NCI-H2196 (cell line): ENCODE data around the gene CHST8.

Experiments
- DNase-seq: peaks from one replicate; lab custom pipeline; 2025; ENCODE audit not compliant: unreplicated experiment; lab: John Stamatoyannopoulos, UW

The CHST8 gene

DNA sequence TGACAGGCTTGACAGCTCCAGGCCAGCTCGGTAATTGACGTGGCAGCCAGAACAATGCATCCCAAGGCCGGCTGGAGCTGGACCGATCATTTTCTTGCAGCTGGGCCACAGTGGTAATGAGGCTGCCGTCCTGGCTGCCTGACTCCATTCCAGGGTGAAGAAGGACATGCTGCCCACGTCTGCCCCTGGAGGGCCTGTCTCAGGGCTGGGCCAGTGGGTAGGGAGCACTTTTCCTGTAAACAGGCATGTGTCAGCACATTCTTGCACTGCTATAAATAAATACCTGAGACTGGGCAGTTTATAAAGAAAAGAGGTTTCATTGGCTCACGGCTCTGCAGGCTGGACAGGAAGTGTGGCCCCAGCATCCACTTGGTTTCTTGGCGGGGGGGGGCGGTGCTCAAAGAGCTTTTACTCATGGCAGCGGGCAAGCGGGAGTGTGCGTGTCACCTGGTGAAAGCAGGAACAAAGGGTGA is 136.8 kb downstream of the CHST8 start:
- no peak for DNase-seq

DNA sequence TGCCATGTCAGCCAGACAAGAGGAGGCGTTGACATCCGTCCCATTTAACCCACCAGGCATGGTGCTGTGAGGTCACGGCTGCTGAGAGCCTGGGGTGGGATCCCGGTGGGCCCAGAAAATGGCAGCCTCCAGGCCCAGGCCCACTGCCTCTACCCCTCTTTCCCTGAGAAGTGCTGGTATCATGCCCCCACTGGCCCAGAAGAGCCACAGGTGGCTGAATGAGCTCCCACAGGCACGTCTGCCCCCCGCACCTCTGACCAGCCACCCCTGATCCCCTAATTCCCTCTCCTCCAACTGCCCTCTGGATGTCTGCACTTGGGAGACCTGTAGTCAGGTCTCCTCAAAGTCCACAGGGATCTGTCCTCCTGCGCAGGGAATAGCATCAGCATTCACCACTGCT is 137.6 kb downstream of the CHST8 start:
- no peak for DNase-seq

DNA sequence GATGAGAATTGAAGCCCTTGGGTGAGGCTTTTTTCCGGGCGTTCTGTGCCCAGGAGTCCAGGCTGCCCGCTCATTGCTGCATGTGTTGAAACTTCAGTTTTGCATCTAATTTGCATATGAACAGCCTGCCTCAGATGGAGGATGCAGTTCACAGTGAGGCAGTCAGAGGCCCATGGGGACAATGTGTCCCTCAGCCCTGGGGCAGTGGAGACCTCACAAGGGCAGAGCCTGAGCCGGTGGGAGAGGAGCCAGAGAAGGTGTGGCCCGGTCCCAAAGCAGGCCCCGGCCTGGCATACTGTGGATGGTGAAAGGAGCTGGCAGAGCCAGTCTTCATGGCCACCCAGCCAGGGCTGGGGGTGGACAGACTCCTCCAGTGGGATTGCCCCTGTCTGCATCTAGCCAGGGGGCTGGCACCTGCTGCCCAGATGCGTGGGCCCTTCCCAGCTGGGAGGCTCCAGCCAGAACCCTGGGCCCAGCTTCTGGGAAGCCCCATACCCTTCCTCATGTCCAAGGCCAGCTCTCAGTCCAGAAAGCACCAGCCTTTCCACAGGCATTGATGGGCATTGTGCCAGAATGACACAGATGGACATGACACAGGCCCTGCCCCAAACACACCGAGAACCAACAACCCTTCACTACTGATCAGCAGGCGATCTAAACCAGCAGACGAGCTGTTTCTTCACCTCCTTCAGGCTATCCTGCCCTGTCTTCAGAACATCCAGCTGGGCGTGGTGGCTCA is 142.0 kb downstream of the CHST8 start:
- DNase-seq = peak; percentile 11

DNA sequence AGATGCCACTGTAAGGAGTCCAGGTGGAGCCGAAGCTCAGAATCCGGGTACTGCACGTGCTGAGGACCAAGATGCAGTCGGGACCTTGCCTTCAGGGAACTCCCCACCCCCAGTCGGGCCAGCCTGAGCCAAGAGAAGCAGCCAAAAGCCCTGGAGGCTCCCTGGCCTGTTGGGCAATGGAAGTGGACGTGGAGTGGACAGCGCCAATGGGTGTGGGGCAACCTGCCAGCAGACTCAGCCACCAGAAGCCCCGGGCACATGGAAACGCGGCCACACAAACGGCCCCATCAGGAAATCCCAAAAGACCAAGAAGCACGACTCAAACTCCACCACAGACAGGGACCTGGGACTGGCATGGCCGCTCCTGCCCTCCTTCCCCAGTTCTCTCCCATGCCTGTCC is 144.9 kb downstream of the CHST8 start:
- DNase-seq = no peak

DNA sequence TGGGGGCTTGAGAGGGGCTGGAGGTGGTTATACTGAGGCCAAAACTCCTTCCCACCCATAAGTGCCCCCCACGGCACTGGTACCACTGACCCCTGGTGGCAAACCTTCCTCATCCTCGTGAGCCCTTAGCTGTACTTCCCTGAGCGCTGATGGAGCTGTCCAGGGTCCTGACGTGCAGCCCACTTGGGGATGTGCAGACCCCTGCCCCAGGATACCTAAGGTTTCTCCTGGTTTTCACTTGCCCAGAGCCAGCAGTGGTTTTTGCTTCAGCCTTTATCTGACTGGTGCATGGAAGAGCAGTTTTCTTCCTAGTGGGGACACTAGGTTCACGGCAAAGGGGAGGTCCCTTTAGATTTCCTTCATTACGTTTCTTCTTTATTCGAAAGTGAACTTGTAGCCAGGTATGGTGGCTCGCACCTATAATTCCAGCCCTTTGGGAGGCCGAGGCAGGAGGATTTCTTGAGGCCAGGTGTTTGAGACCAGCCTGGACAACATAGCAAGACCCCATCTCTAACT is 146.2 kb downstream of the CHST8 start:
- no peak for DNase-seq

DNA sequence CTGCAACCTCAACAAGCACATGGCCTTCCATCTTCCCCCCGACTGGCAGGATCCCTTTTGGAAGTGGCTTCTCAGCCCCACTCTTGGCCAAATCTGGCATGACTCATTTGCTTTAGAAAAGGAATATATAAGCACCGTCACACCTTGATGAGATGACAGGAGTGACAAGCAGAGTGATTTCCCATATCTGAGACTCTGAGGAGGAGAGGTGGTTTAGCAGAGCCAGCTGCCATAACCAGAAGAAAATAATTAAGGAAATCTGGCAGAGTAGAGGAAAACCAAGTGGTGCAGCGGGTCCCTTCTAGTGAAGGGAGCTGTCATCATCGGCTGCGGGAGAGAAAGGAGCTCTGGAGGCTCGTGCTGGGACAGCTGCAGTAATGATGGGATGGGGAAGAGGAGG is 147.5 kb downstream of the CHST8 start:
- no peak for DNase-seq

DNA sequence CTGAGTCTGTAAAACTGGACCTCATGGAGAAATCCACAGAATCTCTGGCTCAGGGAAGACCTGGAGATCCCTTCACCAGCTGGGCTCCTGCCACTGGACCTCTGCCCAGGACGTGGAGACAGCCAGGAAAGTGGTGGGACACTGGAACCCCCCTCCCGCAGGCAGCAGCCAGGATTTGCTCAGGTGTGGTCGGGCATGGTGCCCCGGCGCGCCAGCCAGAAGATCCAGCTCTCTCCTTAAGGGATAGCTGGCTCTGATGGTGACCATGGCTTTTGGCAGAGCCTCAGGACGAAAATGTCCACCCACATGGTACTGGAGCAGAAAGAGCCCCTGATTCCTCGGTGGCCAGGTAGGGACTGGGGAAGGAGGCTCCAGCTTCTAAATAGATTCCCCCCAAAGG is 148.4 kb downstream of the CHST8 start:
- no peak for DNase-seq

DNA sequence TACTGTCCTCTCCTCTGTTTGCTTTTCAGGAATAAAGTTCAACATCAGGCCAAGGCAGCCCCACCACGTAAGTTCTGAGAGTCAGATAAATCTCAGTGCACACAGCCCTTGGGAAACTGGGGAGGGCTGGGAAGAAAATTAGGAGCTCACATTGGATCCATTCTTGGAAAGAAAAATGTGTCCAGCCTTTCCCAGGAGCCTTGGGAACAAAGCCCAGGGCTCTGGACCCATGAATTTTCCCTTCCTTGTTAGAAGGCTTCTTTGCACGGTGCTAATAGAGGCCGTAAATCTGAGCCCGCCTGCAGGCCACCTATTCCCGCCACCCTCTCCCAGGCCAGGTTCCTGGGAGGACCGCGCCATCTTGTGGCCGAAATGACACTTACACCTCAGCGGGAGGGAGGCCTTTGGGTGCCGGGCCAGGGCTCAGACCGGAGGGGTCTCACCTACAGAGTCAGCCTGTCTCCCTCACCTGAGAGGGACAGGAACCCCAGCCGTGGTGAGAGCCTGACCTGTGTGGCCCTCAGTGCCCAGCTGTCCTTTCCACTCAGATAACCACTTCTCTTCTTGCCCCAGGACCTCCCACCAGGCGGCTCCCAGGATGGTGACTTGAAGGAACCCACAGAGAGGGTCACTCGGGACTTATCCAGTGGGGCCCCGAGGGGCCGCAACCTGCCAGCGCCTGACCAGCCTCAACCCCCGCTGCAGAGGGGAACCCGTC is 149.8 kb downstream of the CHST8 start:
- DNase-seq = peak; percentile 87

DNA sequence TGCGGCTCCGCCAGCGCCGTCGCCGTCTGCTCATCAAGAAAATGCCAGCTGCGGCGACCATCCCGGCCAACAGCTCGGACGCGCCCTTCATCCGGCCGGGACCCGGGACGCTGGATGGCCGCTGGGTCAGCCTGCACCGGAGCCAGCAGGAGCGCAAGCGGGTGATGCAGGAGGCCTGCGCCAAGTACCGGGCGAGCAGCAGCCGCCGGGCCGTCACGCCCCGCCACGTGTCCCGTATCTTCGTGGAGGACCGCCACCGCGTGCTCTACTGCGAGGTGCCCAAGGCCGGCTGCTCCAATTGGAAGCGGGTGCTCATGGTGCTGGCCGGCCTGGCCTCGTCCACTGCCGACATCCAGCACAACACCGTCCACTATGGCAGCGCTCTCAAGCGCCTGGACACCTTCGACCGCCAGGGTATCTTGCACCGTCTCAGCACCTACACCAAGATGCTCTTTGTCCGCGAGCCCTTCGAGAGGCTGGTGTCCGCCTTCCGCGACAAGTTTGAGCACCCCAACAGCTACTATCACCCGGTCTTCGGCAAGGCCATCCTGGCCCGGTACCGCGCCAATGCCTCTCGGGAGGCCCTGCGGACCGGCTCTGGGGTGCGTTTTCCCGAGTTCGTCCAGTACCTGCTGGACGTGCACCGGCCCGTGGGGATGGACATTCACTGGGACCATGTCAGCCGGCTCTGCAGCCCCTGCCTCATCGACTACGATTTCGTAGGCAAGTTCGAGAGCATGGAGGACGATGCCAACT is 150.5 kb downstream of the CHST8 start:
- no peak for DNase-seq

DNA sequence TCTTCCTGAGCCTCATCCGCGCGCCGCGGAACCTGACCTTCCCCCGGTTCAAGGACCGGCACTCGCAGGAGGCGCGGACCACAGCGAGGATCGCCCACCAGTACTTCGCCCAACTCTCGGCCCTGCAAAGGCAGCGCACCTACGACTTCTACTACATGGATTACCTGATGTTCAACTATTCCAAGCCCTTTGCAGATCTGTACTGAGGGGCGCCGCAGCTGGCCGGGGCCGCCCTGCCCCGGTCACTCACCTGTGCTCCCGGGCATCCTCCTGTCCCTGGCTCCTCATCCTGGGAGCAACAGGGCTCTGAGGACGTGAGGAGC is 151.1 kb downstream of the CHST8 start:
- no peak for DNase-seq

DNA sequence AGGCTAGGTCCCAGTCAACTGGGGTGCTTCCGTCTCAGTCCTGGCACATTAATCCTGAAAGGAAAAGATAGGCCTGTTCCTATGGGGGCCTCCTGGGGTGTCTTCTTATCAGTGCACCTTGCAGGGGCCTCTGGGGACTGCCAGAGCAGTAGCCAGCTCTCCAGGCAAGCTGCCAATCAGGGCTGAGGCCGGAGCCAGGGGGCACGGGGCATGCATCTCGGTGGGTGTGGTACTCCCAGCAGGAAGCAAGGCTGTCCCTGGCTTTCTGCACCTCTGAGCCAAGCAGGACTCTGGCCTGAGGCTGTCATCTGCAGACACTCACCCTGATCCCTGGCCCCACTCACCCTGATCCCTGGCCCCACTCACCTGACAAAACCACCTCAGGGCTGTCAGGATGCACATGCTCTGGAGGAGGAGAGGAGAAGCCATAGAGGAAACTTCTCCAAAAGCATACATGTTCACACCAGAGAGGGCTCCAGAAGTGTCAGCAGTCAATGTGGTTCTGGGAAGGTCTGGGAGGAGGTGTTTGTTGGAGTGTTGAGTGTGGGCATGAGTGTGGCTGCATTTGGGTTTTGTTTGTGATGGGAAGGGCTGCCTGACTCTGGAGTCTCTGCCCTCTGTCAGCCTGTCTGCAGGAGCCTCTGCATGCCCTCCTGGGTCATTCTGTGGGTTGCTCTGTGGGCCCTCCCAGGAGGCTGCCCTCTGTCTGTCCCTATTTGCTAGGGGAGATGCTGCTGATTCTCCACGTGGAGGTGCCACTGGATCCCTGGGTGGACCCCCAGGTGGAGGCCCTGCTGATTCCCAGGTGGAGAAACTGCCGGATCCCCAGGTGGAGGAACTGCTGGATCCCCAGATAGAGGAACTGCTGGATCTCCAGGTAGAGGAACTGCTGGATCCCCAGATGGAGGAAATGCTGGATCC is 152.2 kb downstream of the CHST8 start:
- DNase-seq = no peak

DNA sequence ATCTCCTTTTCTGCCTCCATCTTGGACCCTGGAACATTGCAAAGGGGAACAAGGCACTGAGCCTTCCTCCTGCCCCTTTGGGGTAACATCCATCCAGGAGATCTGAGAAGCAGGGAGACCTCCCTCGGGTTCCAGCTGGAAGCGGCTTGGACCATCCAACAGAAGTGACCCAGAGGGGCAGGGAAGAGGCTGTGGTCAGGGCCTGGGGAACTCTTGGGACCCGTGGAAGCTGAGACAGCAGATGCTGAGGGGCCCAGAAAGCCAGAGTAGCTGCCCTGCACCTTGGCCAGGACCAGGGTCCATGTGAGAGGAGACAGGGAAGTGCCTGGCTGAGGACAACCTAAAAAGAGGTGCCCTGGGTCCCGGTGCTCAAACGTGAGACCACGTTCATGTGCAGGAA is 153.0 kb downstream of the CHST8 start:
- DNase-seq = no peak

DNA sequence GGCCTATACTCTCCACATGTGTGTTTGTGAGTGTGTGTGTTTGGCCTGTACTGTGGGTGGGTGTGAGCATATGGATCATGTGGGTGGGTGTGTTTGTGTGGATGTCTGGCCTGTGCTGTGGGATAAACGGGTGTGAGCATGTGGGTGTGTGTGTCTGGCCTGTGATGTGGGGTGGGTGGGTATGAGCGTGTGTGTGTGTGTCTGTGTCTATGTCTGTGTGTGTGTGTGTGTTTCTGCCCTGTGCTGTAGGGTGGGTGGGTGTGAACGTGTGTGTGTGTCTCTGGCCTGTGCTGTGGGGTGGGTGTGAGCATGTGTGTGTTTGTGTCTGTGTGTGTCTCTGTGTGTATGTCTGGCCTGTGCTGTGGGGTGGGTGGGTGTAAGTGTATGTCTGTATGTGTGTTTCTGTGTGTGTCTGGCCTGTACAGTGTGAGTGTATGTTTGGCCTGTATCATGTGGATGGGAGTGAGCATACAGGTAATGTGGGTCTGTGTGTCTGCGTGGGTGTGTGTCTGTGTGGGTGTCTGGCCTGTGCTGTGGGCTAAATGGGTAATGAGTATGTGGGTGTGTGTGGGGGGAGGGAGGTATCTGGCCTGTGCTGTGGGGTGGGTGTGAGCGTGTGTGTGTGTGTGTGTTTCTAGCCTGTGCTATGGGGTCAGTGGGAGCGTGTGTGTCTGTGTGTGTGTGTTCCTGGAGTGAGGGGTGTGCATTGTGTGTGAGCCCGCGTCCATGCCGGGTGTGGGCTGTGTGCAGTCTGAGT is 154.2 kb downstream of the CHST8 start:
- DNase-seq = no peak

DNA sequence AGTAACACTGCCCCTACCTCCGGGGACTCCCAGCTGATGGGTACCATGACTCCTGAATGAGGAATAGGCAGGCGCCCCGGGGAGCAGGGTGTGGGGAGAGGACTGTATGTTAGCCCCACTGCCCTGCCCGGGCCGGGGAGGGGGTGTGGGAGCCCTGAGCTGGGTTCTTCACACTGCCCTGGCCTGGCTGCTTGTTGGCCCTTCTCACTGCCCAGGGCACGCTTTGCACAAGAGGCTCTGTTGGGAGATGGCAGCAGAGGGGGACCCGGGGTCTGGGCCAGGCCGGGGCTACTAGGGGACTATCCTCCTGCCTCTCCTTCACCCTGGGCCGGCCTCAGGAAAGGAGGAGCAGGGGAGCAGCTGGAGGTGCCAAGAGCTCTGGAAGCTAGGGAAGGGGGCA is 155.6 kb downstream of the CHST8 start:
- DNase-seq = no peak

DNA sequence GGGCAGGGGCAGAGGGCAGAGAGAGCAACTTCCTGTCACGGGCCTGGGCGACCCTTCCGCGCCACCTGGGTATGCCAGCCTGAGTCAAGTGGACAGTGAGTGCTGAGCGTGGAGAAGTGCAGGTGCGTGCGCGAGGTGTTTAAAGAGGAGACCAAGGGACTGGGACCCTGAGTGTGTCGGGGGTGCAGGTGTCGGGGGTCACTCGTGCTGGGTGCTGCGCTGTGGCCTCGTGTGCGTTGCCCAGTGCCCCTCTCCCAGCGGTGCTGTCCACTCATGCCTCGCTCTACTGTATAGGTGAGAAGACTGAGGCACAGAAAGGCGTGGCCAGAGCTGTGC is 156.0 kb downstream of the CHST8 start:
- no peak for DNase-seq

DNA sequence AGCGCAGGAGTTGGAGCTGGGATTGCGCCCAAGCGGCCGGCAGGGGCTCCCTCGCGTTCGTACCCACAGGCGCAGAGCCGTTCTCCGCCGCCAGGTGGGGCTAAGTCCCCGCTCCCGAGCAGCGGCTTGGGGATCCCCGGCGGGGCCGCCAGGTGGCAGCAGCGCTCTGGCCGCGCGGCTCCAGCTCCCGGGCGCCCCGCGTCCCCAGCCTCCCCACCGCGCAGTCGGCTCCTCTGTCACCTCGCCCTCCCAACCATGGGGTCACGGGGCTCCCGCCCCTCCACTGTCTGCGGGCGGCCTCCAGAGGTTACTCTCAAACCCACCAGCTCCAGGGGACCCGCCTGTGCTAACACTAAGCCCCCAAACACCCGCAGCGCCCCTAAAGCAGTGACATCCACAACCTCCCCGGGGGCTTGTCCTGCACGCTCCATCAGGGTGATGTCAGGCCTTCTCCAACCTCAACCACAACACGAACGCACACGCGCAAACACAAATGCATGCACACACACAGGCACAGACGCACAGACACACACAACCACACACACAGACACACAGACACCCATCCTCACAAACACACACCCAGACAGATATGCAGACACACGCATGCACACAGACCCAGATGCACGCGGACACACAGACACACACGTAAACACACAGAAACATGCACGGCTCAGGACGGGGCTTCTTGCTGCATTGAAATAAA is 156.5 kb downstream of the CHST8 start:
- DNase-seq = peak; percentile 90

DNA sequence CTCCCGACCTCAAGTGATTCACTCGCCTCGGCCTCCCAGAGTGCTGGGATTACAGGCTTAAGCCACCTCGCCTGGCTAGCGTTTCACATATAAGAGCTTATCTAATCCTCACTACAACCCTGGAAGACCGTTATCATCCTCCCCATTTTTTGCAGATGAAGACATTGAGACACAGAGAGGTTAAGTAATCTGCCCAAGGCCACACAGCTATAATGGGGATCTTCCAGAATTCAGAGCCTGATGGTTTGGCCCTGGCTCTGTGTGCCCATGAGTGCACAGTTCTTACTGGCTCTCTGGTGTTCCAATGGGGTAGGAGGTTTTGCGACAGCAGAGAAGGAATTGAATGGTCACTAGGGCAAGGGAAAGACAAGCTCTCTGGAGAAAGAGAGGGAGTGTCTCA is 158.1 kb downstream of the CHST8 start:
- DNase-seq = no peak

DNA sequence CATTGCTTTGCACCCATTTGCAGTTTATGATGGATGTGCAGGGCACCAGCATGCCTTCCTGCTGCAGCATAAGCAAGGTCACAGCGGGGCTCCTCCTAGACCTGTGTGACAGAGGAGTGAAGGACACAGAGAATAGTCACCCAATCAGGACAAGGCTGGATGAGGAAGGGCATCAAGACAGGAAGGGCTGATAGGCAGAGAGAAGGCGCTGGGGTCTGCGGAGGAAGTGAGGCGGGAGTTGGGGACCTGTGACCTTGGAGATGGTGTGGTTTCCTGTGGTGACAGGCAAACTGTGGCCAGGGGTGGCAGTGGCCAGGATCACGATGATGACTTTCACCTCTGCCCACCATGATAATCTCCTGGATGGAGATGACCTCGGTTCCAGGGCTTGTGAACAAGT is 158.5 kb downstream of the CHST8 start:
- no peak for DNase-seq

DNA sequence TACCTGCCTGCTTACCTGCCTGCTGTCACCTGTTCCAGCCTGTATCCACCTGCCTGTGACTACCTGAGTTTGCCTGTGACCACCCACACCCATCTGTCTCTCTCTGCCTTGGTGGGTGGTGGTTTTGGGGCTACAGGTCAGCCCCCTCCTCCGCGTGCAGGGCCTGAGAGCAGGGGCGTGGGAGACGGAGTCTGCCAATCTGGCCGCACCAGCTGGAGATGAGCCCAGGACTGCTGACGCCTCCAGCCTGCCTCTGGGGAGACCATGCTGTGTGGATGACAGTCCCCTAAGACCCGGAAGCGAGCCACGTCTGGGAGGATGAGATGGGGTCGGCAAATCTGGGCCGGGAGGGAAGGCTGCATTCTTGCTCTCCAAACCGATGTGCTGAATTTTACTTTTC is 159.0 kb downstream of the CHST8 start:
- no peak for DNase-seq
